HG03342 (cell line): Measurements from ENCODE around the gene ZNF526.

Experiments used
- ATAC-seq: cut with Tn5 transposase; IDR thresholded peaks from one replicate; pipeline ENCODE4 v1.9.1; 2021; ENCODE audit warnings: mild to moderate bottlenecking, moderate library complexity; ENCODE audit not compliant: unreplicated experiment

ZNF526 gene

DNA sequence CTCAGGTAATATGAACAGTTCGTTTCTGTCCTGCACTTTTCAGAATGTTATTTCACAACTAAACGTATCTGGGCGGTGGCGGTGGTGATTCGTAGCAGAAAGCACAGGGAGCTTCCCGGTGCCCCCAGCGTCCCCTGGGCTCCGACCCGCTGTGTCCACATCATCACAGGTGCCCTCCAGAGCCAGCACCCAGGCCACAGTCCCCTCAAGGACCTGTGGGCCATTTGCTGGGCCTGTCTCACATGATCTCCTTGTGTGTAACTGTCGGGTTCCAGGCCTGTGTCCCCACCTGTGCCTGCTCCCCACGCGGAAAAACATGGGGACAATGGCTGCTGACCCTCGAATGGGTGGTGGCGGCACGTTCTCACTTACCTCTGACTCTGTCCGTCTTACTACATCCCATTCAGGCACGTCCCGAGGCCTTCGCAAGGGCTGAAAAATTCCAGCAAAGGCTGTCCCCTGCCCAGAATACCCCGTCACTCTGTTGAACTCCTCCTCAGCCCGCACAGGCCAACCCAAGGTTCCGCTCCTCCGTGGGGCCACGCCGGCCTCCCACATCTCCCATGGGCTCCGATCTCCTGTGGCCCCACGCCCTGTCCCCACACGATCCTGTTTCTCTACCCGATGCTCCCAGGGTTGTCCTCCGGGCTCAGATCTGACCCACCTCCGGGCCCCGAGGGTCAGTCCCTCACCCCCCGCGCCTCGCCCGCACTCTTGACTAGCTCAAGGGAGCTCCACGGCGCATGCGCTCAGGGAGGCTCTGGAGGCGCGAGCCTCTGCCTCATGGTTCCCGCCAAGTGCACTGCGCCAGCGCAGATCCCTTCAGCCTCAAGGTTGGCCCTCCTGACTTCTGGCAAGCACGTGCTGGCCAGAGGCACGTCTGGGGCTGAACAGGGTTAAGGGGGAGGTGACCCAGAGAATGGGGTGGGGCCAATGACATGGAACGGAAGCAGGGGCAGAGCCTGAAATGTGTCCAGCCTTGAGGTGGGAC is 23.8 kb upstream of the ZNF526 start:
- ATAC-seq = no peak

DNA sequence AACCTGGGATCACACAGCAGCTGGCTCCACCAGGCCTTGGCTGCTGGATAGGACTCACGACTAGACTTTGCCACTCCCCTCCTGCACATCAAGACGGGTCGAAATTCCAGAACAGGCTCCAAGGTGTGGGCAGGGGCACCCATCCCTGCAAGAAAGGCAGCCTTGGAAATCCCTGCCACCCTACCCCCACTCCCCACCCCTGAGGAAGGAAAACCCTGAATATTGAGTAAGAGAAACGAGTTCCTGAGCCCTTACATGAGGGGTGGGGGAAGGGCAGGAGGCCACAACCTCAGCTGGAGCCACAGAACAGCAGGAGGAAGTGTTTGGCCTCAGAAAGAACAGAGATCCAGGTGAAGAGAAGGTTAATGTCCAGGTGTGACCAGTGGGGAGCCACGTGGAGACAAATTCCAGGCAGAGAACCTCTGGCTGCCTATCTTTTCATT is 22.7 kb upstream of the ZNF526 start:
- no peak for ATAC-seq

DNA sequence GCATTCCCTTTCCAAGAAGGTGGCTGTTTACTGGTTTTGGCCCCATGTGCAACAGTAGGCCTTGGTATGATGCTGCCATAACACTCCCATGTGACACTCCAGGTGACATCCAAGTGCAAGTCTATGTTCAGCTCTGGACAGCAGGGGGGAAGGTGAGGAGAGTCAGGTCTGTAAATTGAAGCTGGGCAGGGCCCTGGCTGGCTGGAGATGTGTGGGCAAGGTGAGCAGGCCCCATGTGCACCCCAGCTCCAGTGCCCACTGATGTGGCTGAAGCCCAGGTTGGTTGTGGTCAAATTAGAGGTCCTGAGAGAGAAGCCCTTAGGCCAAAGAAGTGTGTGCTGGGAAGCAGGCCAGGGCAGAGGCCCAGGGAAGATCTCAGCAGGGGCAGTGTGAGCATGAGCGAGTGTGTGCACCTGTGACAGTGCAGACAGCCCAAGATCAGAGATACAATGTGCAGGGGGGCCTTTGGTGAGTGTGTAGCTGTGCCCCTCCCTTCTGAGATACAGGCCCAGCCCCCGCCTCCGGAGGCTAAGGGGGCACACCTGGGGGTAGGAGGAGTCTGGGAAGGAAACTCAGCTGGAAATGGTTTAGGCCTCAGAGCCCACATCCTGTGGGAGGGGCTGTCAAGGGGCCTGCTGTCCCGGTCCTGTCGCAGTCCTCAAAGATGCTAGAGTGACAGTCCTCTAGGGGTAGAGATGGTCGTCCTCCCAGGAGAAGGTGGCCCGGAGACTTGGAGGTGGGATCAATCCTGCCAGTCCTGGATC is 21.3 kb upstream of the ZNF526 start:
- ATAC-seq = peak; percentile 33

DNA sequence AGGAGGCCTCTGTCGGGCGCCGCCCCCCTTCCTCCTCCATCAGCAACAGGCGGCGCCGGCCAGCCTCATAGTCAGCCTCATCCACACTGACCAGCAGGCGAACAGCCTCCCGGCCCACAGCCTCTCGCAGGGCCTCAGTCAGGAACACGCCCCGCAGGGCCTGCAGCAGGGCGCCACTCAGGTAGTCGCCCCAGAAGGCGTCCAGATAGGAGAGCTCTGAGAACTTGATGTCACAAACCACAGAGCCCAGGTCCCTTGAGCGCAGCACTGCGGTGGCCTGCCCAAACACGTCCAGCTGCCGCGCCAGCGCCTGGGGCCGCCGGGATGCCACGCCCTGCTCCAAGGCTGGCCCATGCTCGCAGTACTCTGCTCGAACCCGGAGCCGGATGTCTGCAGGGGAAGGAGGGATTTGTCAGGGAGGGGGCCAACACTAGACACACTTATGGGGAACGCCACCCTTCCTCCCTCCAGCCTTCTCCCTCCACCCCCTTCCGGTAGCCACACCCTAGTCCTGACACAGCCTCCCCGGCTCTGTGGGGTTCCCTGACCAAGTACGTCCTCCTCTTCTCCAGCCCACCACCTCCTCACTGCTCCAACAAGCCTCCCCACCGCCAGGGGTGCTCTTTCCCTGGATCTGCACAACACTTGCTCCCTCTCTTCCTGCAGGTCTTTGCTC is 20.5 kb upstream of the ZNF526 start:
- peak; percentile 31 for ATAC-seq

DNA sequence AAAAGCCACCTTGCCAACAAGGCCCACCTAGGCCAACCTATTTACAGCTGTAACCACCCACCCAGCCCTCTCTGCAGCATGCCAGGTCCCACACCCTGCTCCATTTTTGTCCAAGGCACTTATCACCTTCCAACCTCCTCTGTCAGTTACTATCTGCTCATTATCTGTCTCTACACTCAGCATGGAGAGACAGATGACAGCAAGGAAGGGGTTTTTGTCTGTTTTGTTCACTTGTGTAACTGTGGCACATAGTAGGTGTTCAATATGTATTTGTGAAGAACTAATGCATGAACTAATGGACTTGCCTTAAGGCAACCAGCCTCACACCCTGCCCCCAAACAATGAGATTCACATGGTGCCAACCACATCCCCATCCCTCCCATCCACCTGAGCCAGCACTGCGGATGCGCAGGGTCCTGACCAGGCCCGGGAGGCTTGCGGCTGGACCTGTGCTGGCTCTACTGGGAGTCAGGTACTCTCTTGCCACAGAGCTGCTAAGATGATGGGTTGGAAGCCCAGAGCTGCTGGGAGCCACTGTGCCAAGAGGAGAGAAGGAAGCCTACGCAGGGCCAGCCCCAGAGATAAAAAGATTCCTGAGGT is 19.9 kb upstream of the ZNF526 start:
- ATAC-seq = no peak

DNA sequence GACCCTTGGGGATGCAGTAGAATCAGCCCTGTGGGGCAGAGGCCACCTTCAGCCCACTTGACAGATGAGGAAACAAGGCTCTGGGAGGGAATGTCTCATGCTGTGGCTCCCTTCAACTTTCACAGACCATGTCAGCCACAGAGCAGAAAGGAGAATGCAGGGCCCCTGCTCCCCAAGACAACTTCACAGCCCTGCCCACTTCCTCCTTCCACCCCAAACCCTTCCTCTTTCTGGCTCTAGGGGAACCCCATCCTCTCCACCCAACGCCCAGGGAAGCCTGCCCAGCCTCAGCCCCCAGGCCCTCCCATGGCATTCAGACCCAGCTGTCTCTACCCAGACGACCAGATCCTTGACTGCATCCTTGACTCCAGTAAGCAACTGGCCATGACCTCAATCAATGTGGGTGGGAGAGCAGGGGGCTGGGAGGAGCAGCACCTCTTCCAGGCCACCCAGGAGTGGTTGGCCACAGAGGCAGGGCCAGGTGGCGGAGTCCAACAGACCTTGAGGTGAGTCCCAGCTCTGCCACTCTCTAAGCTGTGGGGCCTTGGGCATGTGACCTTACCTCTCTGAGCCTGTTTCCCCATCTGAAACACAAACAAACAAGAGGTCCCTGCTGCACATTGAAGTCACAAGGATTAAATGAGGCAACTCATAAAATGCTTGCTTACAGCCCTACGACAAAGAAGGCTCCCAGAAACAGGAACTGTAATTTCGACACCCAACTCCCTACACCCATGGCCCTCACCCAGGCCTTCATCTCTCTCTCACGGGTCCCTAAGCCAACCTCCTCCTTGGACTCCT is 18.4 kb upstream of the ZNF526 start:
- peak; percentile 40 for ATAC-seq

DNA sequence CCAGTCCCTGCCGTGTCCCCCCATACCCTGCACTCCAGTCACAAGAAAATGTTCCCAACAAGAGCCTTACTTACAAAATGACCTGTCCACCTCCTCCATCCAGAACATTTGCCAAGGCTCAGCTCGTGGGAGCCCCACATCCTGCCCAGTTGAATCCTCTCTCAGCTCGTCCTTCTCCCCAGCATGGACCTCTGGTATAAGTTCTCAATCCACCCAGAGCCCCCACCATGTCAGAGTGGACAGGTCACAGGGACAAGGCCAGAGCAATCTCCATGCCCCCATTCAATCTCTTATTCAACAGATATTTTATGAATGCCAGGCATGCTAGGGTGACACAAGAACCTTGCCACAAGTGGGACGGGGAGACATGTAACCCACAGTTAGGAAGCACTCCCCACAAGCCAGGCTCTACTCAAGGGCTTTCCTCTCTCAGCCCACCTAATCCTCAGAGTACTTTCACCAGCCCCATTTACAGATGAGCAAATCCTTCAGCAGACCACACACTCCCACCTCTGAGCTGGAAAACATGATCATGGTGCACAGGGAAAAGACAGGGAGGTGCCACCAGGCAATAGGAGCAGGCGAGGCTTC is 17.7 kb upstream of the ZNF526 start:
- ATAC-seq = no peak

DNA sequence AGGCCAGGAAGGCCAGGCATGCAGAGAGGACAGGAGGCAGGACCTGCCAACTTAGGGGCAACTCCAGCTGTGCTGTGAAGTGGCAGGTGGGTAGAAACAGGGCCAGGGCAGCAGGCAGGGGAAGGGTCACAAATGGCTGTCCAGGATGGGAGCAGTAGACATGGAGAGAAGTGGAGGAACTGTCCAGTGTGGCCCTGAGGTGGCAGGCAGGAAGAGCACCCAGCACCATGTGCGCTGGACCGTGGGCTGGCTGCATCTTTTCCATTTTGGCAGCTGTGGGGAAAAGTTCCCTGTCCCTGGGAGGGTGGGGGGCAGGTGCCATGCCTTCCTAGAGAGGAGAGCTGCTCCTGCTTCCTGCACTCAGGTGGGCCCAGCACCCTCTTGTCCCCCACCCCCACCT is 16.4 kb upstream of the ZNF526 start:
- no peak for ATAC-seq

DNA sequence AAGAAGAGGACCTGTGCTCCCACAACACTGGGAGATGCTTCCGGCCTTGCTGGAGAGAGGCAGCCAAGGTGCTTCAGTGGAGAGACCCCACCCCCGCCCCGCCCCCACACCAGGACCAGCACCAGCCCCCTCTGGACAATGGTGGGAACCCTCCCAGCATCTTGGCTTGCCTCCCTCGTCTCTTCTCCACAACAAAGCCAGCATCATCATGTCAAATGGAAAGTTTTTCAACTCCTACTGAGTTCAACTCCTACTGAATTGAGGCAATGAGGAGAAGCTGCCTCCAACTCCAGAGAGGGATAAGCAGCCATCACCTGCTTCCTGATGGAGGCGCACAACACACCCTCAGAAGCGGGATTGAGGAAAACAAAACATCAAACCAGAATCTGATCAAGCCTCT is 15.4 kb upstream of the ZNF526 start:
- ATAC-seq = no peak

DNA sequence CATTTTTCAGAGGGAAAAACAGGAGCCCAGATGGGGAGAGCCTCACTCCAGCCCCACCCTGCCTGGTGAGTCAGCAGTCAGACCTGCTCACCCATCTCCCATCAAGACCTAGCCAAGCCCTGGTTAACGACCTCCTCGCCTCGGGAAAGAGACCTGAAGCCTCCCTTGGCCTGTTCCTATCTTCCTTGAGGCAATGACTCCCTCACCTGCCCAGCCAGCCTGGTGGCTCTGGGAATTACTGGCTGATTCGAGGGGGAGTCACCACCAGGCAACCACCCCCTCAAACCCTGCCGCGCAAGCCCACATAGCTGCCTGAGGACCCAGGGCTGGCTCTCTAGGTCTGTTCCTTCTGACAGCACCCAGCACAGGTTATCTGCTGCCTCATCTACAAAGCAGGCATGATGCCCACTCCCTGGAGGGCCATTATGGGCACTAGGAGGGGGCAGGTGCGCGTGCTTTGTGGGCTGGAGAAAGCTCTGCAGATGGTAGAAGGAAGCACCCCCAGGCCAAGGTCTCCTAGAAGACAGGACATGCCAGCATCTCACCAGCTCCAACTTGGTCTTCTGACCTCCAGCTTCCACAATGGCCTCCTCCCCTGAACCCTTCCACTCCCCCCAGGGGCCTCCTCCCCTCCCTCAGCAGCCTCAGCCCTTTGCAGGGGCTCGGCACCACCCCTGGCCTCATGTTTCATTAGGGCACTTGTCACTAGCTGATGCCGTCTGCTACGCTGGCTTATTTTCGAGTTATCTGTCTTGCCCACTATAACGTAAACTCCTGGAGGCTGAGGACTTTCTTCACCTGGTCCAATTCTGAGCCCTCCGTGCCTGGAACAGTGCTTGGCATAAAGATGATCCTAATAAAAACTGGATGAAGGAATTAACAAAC is 13.0 kb upstream of the ZNF526 start:
- no peak for ATAC-seq

DNA sequence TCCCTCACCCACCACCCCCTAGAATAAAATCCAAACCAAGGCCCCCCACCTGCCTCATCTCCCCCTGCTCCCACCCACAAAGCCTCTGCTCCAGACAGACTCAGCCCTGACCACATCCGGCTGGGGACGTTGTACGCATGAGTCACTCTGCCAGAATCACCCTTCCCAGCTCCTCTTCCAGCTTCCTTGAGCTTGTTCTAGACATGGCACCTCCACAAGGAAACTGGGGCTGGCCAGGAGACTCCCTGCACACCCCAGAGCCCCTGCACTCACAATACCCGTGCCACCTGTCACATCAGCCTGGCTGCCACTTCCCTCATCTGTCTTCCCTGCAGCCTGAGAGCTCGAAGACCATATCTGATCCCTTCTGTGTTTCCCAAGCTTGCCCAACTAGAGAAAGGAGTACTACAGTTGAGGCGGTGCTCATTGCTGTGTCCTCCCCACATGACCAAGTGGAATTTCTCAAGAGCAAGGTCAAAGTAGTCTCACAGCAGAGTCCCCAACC is 12.3 kb upstream of the ZNF526 start:
- ATAC-seq = no peak

DNA sequence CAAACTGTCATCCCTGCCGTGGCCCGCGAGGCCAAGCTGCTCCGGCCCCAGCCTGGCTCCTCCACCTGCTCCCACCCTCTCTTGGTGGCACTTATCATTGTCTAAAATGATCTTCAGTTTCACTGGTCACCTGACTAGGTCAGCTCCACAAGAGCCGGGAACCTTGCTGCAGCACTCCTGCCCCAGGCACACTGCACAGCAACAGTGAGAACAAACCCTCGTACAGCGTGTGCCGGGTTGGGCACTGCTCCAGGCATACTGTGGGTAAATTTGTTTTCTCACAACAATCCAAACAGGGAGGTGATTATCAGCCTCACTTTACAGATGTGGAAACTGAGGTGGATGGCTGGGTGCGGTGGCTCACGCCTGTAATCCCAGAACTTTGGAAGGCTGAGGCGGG is 11.5 kb upstream of the ZNF526 start:
- no peak for ATAC-seq

DNA sequence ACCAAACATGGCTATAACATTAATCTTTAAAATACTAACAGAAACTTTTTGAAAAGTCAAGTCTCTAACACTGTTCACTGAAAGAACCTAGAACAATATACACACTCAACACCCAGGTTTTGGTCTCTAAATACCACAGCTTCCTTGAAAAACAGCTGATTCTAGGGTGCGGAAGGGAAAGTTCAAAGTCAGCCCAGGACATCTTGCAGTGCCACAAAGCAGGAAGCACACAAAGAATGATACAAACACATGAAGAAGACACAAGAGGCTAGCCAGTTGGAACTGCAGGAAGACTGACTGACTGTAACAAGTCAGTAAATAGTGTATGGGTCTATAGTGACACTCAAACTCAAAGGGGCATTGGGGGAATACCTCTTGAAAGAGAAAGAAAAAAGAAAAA is 7.2 kb upstream of the ZNF526 start:
- no peak for ATAC-seq

DNA sequence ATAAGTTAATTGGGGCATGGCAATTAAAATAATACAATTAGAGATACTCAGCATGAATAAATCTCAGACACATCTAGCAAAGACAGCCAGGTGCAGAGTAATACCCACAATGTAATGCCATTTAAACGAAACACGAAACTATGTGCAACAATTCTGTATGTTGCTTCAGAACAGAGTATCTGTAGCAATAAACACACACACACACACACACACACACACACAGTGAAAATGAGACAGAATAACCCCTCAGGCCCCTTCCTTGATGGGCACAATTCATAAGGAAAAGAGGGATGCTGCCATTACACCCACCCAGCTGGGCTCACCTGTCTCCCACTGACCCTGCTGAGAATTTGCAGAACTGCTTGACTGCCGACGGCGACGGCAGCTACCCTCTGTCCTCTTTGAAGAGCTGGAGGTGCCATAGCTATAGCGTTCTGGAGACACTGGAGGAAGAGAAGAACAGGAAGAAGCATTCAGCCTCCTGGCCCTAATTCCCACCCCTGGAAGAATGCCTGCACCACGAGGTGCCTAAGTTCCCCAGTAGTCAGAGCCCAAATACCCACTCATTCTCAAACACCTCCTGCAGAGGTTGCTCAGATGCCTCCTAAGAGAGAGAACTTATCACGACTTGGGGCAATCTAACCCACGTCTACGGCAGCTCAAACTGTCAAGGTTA is 5.2 kb upstream of the ZNF526 start:
- no peak for ATAC-seq

DNA sequence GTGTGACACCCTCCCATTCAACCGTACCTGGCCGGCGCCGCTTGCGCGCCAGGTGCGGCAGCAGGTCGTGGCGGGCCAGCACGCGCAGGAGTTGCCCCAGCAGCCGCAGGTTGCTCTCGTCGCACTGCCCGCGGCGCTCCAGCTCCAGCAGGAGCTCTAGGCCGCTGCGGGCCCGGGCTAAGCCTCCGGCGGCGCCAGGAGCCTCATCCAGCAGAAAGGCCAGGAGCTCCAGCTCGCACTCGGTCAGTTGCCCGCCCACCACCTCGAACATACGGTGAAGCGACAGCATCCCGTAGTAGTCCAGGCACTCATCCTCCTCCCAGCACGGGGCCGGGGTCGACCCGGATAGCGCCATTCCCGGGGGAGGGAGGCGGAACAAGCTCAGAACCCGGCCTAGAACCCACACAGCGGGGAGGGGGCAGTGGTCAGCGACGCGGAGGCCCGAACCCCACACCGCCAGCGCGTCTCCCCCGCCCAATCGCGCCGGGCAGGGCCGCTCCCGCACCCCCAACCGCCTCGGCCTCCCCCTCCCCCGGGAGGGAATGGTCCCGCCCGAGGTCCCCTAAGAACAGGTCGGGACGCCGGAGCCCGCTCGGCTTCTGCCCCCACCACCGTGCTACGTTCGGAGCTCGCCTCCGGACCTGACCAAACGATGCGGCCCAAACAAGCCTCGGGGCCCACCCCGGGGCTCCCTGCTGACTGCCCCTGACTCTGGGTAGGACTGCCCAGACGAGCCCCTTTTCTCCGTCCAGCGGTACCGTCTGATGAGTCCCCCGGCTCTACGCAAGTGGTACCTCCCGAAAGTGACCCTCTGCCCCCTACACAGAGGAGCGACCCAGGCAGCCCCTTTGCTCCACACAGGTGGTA is 3.2 kb upstream of the ZNF526 start:
- no peak for ATAC-seq

DNA sequence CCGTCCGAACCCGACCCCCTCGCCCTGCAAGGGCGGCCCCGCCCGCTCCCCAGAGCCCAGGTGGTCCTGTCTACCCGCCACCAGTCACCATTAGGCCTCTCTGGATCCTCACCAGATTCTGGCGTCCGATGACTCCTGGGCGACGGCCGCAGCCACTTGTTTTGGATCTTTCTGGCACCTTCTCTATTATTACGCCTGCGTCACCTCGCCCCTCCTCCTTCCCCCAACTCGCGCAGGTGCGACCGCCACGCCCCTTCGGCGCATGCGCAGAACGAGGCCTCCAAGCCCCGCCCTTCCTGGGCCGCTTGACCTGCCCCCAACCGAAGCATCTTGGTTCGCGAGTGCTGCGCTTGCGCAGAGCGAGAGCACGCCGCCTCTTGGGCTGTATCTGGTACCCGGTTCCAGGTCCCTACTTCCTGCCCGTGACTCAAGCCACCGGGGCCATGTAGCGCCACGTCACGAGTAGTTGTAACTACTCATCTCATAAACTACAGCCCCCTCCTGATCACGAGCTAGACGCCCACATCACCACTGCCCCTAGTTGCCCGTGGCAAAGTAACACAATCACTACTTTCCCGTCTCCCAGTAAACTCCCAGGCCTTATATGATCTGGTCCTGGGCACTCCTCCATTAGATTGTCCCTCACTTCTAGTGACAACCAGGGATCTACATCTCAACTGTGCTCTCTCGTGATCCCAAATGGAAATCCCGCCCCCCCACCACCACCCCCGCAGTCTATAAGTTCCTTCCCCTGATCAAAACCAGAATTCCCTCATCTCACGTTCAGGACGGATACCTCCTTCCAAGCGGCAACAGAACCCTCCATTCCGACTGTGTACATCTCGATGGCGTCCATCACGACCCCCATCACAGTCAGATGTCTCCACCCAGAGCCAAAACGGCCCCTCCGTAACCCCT is 2.3 kb upstream of the ZNF526 start, which contains the start of gene DEDD2:
DEDD2 (minus strand) TSS at position 158 of the 918 bp plus-strand sequence. CDS start 670 bp downstream, outside the sequence.
- ATAC-seq = peak; percentile 61
